Lower leg skin (tissue), 3 donors: ENCODE measurements around the gene LMCD1.

Experiments used
- POLR2A ChIP-seq, 2 donors: fragments of 450-650 bp; IDR thresholded peaks; one replicate each; pipeline ENCODE4 v1.6.1; 2016 to 2017; ENCODE audit warnings: antibody characterized with exemption in 2 of 2, mild to moderate bottlenecking in 1 of 2, moderate library complexity in 1 of 2
- TF ChIP-seq, protein P1 (sequence below), 3 donors: fragments of 450-650 bp; IDR thresholded peaks; one replicate each; pipeline ENCODE4 v1.5.1; 2016; ENCODE audit warnings: antibody characterized with exemption in 3 of 3, mild to moderate bottlenecking in 3 of 3, moderate library complexity in 2 of 3

GRCh38 chr3:8485141-8485870 lies 16.3 kb upstream of the LMCD1 start:
- TF ChIP-seq, protein P1, sequence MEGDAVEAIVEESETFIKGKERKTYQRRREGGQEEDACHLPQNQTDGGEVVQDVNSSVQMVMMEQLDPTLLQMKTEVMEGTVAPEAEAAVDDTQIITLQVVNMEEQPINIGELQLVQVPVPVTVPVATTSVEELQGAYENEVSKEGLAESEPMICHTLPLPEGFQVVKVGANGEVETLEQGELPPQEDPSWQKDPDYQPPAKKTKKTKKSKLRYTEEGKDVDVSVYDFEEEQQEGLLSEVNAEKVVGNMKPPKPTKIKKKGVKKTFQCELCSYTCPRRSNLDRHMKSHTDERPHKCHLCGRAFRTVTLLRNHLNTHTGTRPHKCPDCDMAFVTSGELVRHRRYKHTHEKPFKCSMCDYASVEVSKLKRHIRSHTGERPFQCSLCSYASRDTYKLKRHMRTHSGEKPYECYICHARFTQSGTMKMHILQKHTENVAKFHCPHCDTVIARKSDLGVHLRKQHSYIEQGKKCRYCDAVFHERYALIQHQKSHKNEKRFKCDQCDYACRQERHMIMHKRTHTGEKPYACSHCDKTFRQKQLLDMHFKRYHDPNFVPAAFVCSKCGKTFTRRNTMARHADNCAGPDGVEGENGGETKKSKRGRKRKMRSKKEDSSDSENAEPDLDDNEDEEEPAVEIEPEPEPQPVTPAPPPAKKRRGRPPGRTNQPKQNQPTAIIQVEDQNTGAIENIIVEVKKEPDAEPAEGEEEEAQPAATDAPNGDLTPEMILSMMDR (IDR thresholded peaks at IDR 0.05) = no peak
- TF ChIP-seq POLR2A (IDR thresholded peaks at IDR 0.05) = no peak
